ENCODE results near the gene ZCCHC2.

ZCCHC2 gene

GRCh38 chr18:62583376-62583775 lies 60.6 kb downstream of the ZCCHC2 start:
- DNase-seq: no peak

- peak; percentile 84 to 88 for DNase-seq
These were observed 61.7 kb downstream of the ZCCHC2 start for GRCh38 chr18:62584241-62585120.

- DNase-seq: no peak
These were observed 62.7 kb downstream of the ZCCHC2 start for GRCh38 chr18:62585274-62586150.

- DNase-seq: peak; percentile 47 to 49
These were observed 63.4 kb downstream of the ZCCHC2 start for GRCh38 chr18:62586151-62586774.

- no peak for DNase-seq
These were observed 64.1 kb downstream of the ZCCHC2 start for GRCh38 chr18:62586781-62587487.

GRCh38 chr18:62587689-62588088 lies 64.9 kb downstream of the ZCCHC2 start:
- DNase-seq: no peak

- DNase-seq: no peak
These were observed 65.4 kb downstream of the ZCCHC2 start for GRCh38 chr18:62588217-62588616.

- DNase-seq: no peak
These were observed 68.2 kb downstream of the ZCCHC2 start for GRCh38 chr18:62590799-62591590.

- no peak for DNase-seq
These were observed 73.5 kb downstream of the ZCCHC2 start for GRCh38 chr18:62596145-62597005.

GRCh38 chr18:62601871-62602270 lies 79.0 kb downstream of the ZCCHC2 start:
- DNase-seq: no peak

GRCh38 chr18:62602706-62603105 lies 79.9 kb downstream of the ZCCHC2 start:
- no peak for DNase-seq

GRCh38 chr18:62603211-62603610 lies 80.4 kb downstream of the ZCCHC2 start:
- DNase-seq: no peak

GRCh38 chr18:62603979-62604378 lies 81.2 kb downstream of the ZCCHC2 start:
- no peak for DNase-seq

- DNase-seq: no peak
These were observed 82.9 kb downstream of the ZCCHC2 start for GRCh38 chr18:62605685-62606084.

GRCh38 chr18:62606106-62606505 lies 83.3 kb downstream of the ZCCHC2 start:
- DNase-seq: no peak

- no peak for DNase-seq
These were observed 84.5 kb downstream of the ZCCHC2 start for GRCh38 chr18:62607302-62607701.

GRCh38 chr18:62607708-62608428 lies 85.0 kb downstream of the ZCCHC2 start:
- DNase-seq: no peak

- peak in 1 of 2 experiments; percentile 6 for DNase-seq
These were observed 86.9 kb downstream of the ZCCHC2 start for GRCh38 chr18:62609764-62610163.

- no peak for DNase-seq
These were observed 87.5 kb downstream of the ZCCHC2 start for GRCh38 chr18:62610351-62610700.
